PC-3 (cell line): ENCODE results near the gene BRD9. TPM values are rescaled to one million over a fixed set of nuclear protein-coding genes. Genes with fewer than 3 reads are reported as not detected.

Source experiments
- ATAC-seq: fragments of 200-7000 bp; cut with Tn5 transposase; 2 replicates; pipeline ENCODE4 v1.9.1; 2020; ENCODE audit warnings: mild to moderate bottlenecking, moderate library complexity
- BruUV-seq: library from RNA; stranded (reverse); fragments of 400-500 nt; replicated peaks from 2 replicates; lab custom pipeline; 2021; lab: Mats Ljungman, UMichigan
- CTCF ChIA-PET: fragments of 300-600 bp; sonication (Branson Sonifier 250); formaldehyde crosslinking; loops from one replicate; lab custom pipeline; 2022; ENCODE audit warnings: antibody characterized with exemption; lab: Charles Lee
- POLR2A ChIA-PET: fragments of 300-600 bp; sonication (Branson Sonifier 250); formaldehyde crosslinking; loops from one replicate; lab custom pipeline; 2022; ENCODE audit warnings: antibody characterized with exemption; ENCODE audit not compliant: unreplicated experiment; lab: Charles Lee
- DNase-seq: peaks from one replicate; pipeline ENCODE4 v3.0.0-alpha.2; 2015
- H2AFZ ChIP-seq: fragments of 300-600 bp; sonication (generic); 2 replicates; pipeline ENCODE4 v1.6.0; 2016; ENCODE audit warnings: antibody characterized with exemption, low read length
- H3F3A ChIP-seq: fragments of 300-600 bp; sonication (generic); one replicate; pipeline ENCODE4 v1.6.0; 2017; ENCODE audit warnings: antibody characterized with exemption, low read length, control low read depth, mild to moderate bottlenecking; ENCODE audit not compliant: unreplicated experiment
- H3K27ac ChIP-seq: fragments of 300-600 bp; sonication (generic); 2 replicates; pipeline ENCODE4 v1.5.1; 2016; ENCODE audit warnings: mild to moderate bottlenecking, low read length
- H3K27me3 ChIP-seq: fragments of 300-600 bp; sonication (generic); 2 replicates; pipeline ENCODE4 v1.6.1; 2016; ENCODE audit warnings: low read length, mixed read lengths
- H3K36me3 ChIP-seq: fragments of 300-600 bp; sonication (generic); 2 replicates; pipeline ENCODE4 v1.6.1; 2016; ENCODE audit warnings: low read depth, mixed run types, low read length, mixed read lengths
- H3K4me1 ChIP-seq: fragments of 300-600 bp; sonication (generic); 2 replicates; pipeline ENCODE4 v1.5.1; 2016; ENCODE audit warnings: low read length; ENCODE audit not compliant: insufficient read depth
- H3K4me2 ChIP-seq: fragments of 300-600 bp; sonication (generic); 2 replicates; pipeline ENCODE4 v1.6.0; 2016; ENCODE audit warnings: low read length
- H3K4me3 ChIP-seq: fragments of 300-600 bp; sonication (generic); 2 replicates; pipeline ENCODE4 v1.5.1; 2016; ENCODE audit warnings: mild to moderate bottlenecking, low read length, mixed read lengths
- H3K79me2 ChIP-seq: fragments of 300-600 bp; sonication (generic); 2 replicates; pipeline ENCODE4 v1.6.1; 2017; ENCODE audit warnings: low read length, mixed read lengths
- H3K9ac ChIP-seq: fragments of 300-600 bp; sonication (generic); 2 replicates; pipeline ENCODE4 v1.6.0; 2016; ENCODE audit warnings: mild to moderate bottlenecking, low read length
- H3K9me2 ChIP-seq: fragments of 300-600 bp; sonication (generic); replicated peaks from 2 replicates; pipeline ENCODE4 v1.6.1; 2016; ENCODE audit warnings: mixed run types, low read length, mixed read lengths
- H3K9me3 ChIP-seq: fragments of 300-600 bp; sonication (generic); 2 replicates; pipeline ENCODE4 v1.6.1; 2016; ENCODE audit warnings: low read length, mixed read lengths
- H4K20me1 ChIP-seq: fragments of 300-600 bp; sonication (generic); 2 replicates; pipeline ENCODE4 v1.6.1; 2016; ENCODE audit warnings: low read length, mixed read lengths
- EZH2 ChIP-seq: fragments of 300-600 bp; sonication (generic); IDR thresholded peaks from one replicate; pipeline ENCODE4 v1.6.1; 2017; ENCODE audit warnings: antibody characterized with exemption, mild to moderate bottlenecking, low read length; ENCODE audit not compliant: unreplicated experiment
- EZH2phosphoT487 ChIP-seq: fragments of 300-600 bp; sonication (generic); IDR thresholded peaks from 2 replicates; pipeline ENCODE4 v1.6.1; 2018; ENCODE audit warnings: mild to moderate bottlenecking, antibody characterized with exemption, low read length, borderline replicate concordance
- intact Hi-C: fragments of 100-400 bp; cut with micrococcal nuclease; formaldehyde crosslinking; loops from 2 replicates; pipeline ENCODE4 v1.9.0; 2023
- total RNA-seq: library from RNA; depleted of rRNA; stranded (reverse); fragments of >200 nt; gene quantifications from 2 replicates; pipeline ENCODE4 v1.2.3, GENCODE V29; 2014; rRNA removed
- TF ChIP-seq, protein P1 (sequence below): fragments of 300-600 bp; sonication (generic); conservative IDR thresholded peaks from 2 replicates; pipeline ENCODE4 v1.5.1; 2017; ENCODE audit warnings: antibody characterized with exemption, low read depth, mild to moderate bottlenecking, low read length

BRD9 gene
- total RNA-seq, 1 experiment from 2014 or later, result 50.4 TPM

DNA sequence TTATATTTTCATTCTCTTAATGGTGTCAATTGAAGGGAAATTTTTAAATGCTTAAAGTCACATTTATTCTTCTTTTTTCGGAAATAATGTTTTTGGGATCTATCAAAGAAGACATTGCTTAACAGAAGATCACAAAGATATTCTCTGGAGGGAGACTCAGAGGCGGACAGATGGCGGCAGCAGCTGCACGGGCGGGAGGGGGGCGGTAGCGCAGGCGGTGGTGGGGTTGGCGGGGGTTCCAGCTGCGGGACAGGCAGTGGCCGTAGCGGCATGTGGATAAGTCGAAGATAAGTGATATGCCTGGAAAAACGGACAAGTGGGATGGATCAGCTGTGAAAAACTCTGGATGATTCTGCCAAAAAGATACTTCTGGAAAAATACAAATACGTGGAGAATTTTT is 76.4 kb downstream of the BRD9 start:
- intact Hi-C loops, result no loop called here
- Histone ChIP-seq H3K27me3 (no peaks in the 10 kb centered on the region), H3K9me3 (no peaks in the 10 kb centered on the region)

DNA sequence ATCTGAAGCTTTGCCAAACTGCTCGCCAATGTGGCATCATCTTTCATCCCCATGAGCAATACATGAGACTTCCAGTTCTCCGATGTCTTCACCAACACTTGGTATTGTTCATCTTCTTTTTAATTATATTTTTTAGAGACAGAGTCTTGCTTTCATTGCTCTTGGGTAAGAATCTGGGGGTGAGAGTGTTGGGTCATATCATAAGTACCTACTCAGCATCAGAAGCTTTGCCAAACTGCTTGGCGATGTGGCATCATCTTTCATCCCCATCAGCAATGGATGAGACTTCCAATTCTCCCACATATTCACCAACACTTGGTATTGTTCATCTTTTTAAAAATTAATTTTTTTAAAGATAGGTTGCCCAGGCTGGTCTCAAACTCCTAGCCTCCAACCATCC is 77.2 kb downstream of the BRD9 start:
- no peak for DNase-seq
- Histone ChIP-seq H3K4me2 (no peak overlapping the region), H3K9me2 (no peaks in the 10 kb centered on the region), H3K79me2 (no peaks in the 10 kb centered on the region), H3K27ac (no peak overlapping the region), H3K4me1 (no peaks in the 10 kb centered on the region), H3K4me3 (no peak overlapping the region), H4K20me1 (no peaks in the 10 kb centered on the region), H3K27me3 (no peaks in the 10 kb centered on the region), H3K9ac (no peak overlapping the region), H3F3A (no peaks in the 10 kb centered on the region), H2AFZ (no peak overlapping the region), H3K36me3 (no peaks in the 10 kb centered on the region), H3K9me3 (no peaks in the 10 kb centered on the region)
- ATAC-seq, result no peak
- BruUV-seq, result no TSS peak
- CTCF ChIA-PET, result no interaction called here
- TF ChIP-seq EZH2 (no peak), EZH2phosphoT487 (no peak)
- TF ChIP-seq, protein P1, sequence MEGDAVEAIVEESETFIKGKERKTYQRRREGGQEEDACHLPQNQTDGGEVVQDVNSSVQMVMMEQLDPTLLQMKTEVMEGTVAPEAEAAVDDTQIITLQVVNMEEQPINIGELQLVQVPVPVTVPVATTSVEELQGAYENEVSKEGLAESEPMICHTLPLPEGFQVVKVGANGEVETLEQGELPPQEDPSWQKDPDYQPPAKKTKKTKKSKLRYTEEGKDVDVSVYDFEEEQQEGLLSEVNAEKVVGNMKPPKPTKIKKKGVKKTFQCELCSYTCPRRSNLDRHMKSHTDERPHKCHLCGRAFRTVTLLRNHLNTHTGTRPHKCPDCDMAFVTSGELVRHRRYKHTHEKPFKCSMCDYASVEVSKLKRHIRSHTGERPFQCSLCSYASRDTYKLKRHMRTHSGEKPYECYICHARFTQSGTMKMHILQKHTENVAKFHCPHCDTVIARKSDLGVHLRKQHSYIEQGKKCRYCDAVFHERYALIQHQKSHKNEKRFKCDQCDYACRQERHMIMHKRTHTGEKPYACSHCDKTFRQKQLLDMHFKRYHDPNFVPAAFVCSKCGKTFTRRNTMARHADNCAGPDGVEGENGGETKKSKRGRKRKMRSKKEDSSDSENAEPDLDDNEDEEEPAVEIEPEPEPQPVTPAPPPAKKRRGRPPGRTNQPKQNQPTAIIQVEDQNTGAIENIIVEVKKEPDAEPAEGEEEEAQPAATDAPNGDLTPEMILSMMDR, result no peak
- intact Hi-C loops, result no loop called here
- POLR2A ChIA-PET, result no interaction called here

More for the DNA sequence above, 76.4 kb downstream of the BRD9 start:
- H2AFZ ChIP-seq, result no peak overlapping the region
- H3K27ac ChIP-seq, result no peak overlapping the region
- ChIA-PET POLR2A (no interaction called here), CTCF (no interaction called here)
- no peaks in the 10 kb centered on the region for H3F3A ChIP-seq
- no peak for DNase-seq
- H3K36me3 ChIP-seq, result no peaks in the 10 kb centered on the region
- no TSS peak for BruUV-seq
- no peak overlapping the region for H3K4me3 ChIP-seq
- H4K20me1 ChIP-seq, result no peaks in the 10 kb centered on the region
- H3K4me2 ChIP-seq, result no peak overlapping the region
- no peaks in the 10 kb centered on the region for H3K79me2 ChIP-seq
- H3K4me1 ChIP-seq, result no peaks in the 10 kb centered on the region
- ATAC-seq, result no peak
- H3K9me2 ChIP-seq, result no peaks in the 10 kb centered on the region
- no peak overlapping the region for H3K9ac ChIP-seq
- TF ChIP-seq, protein P1, result no peak
- TF ChIP-seq EZH2phosphoT487, result no peak
- no peak for TF ChIP-seq EZH2

Other genes with a start within 250 kb of the BRD9 start
- gene TPPP, start 199.4 kb downstream of the BRD9 start, total RNA-seq, result 1.7 and 1.9 TPM in 2 replicates
- gene ZDHHC11B, start 108.1 kb downstream of the BRD9 start, total RNA-seq, result 0.40 and 2.1 TPM in 2 replicates
- 21.5 and 26.0 TPM in 2 replicates for gene ZDHHC11, start 41.8 kb downstream of the BRD9 start, total RNA-seq
- 56.4 and 69.0 TPM in 2 replicates for gene TRIP13, start 83 bp upstream of the BRD9 start, total RNA-seq
- 1.6 and 6.7 TPM in 2 replicates for gene NKD2, start 116.0 kb upstream of the BRD9 start, total RNA-seq
- 48.2 and 58.3 TPM in 2 replicates for gene SLC12A7, start 219.3 kb upstream of the BRD9 start, total RNA-seq